Tibial nerve (tissue), 4 donors: Measurements from ENCODE around the gene CACNA1I. TPM values are rescaled to one million over a fixed set of nuclear protein-coding genes. Genes with fewer than 3 reads are reported as not detected.

Experiments
- DNase-seq, 2 donors: peaks; one replicate each; pipeline ENCODE4 v3.0.0-alpha.2; 2019; ENCODE audit warnings: low spot score in 2 of 2
- H3K27ac ChIP-seq, 4 donors: fragments of 200-600 bp; sonication (generic) in 3 of 4; one replicate each; pipeline ENCODE4 v1.5.1; 2017 to 2019; ENCODE audit warnings: mild to moderate bottlenecking in 1 of 4
- H3K27me3 ChIP-seq, 2 donors: fragments of 200-600 bp; sonication (generic) in 1 of 2; one replicate each; pipeline versions ENCODE4 v1.5.1 to v1.6.0; 2017 to 2019
- H3K36me3 ChIP-seq, 3 donors: fragments of 200-600 bp; sonication (generic); one replicate each; pipeline ENCODE4 v1.5.1; 2018 to 2019
- H3K4me1 ChIP-seq, 4 donors: fragments of 200-600 bp; sonication (generic) in 3 of 4; one replicate each; pipeline ENCODE4 v1.5.1; 2017 to 2019
- H3K4me3 ChIP-seq, 4 donors: fragments of 200-600 bp; sonication (generic) in 3 of 4; one replicate each; pipeline ENCODE4 v1.5.1; 2017 to 2019; ENCODE audit warnings: mild to moderate bottlenecking in 1 of 4, moderate library complexity in 1 of 4
- H3K9me3 ChIP-seq, 4 donors: fragments of 200-600 bp; sonication (generic) in 3 of 4; one replicate each; pipeline ENCODE4 v1.5.1; 2017 to 2019
- EP300 ChIP-seq, 2 donors: sonication (generic); formaldehyde crosslinking; IDR thresholded peaks; one replicate each; pipeline ENCODE4 v1.6.1; 2017; ENCODE audit warnings: antibody characterized with exemption in 2 of 2, mild to moderate bottlenecking in 1 of 2
- POLR2A ChIP-seq, 2 donors: fragments of 450-650 bp; IDR thresholded peaks; one replicate each; pipeline ENCODE4 v1.6.1; 2017; ENCODE audit warnings: antibody characterized with exemption in 2 of 2, mild to moderate bottlenecking in 2 of 2, moderate library complexity in 2 of 2
- WGBS, 2 donors: methylation state at CpG; one replicate each; pipeline ENCODE4 v1.1.5; 2018; 5-methylcytosine and 5-hydroxymethylcytosine counted together
- total RNA-seq, 4 donors: library from RNA; depleted of rRNA; stranded (reverse); fragments of >200 nt; gene quantifications; one replicate each; pipeline ENCODE4 v1.1.0, GENCODE V29; 2016
- TF ChIP-seq, protein P1 (sequence below), 5 experiments: fragments of 200-600 bp in 3 of 5; fragments of 450-650 bp in 2 of 5; sonication (generic) in 3 of 5; IDR thresholded peaks; one replicate each; pipeline ENCODE4 v1.5.1; 2016 to 2019; ENCODE audit warnings: antibody characterized with exemption in 5 of 5, mild to moderate bottlenecking in 3 of 5, moderate library complexity in 2 of 5

The CACNA1I gene
- total RNA-seq, 4 donors from 2014 or later, result 0.42 to 0.78 (median 0.52) TPM

DNA sequence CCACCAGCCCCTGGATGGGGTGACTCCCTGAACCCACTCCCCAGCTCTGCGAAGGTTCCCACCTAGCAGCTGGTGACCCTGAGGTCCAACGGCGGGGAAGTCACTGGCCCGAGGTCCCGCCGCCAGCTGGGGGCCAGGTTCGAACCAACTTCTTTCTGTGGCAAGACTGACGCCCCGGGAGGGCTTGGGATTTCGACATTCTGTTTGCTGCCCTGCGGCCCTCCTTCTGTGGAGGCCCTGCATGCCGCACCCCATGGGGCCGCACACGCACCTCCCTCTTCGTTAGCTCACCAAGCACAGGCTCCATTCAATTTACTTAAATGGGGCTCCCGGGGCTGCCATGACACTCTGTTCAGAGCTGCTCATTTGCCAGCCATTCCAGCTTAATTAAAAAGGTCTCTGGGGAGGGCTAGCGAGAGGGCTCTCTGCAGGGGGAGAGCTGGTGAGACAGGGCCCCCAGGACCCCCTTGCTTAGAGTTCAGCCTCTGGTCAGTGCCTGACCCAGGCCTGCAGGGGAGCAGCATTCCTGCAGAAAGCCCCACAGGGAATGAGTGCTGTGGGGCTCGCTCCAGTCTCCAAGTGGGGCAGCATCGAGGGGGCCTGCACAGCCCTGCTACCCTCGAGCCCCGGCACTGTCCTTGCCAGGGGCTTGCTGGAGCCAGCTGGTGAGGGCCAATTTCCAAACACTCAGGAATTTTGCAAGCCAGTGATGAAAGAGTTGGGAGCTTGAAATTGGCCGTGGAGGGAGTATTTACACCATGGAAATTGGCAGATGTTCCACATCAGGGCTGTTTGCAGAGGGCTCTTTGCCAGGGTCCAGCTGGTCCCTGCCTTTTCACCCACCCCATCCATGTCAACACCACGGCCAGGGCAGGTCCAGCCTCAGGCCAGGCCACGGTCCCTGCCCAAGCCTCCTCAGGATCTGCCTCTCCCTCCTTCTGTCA is 80.8 kb downstream of the CACNA1I start:
- no peak for DNase-seq
- H3K27ac ChIP-seq, result no peak overlapping the region
- H3K4me1 ChIP-seq, result no peaks in the 10 kb centered on the region
- H3K27me3 ChIP-seq, result peaks cover 0 to 21% of the 10 kb centered on the region in 2 donors
- H3K9me3 ChIP-seq, result peaks cover 0 to 11% (median 0%) of the 10 kb centered on the region in 4 donors
- TF ChIP-seq EP300 (IDR thresholded peaks at IDR 0.05), result no peak
- TF ChIP-seq, protein P1, sequence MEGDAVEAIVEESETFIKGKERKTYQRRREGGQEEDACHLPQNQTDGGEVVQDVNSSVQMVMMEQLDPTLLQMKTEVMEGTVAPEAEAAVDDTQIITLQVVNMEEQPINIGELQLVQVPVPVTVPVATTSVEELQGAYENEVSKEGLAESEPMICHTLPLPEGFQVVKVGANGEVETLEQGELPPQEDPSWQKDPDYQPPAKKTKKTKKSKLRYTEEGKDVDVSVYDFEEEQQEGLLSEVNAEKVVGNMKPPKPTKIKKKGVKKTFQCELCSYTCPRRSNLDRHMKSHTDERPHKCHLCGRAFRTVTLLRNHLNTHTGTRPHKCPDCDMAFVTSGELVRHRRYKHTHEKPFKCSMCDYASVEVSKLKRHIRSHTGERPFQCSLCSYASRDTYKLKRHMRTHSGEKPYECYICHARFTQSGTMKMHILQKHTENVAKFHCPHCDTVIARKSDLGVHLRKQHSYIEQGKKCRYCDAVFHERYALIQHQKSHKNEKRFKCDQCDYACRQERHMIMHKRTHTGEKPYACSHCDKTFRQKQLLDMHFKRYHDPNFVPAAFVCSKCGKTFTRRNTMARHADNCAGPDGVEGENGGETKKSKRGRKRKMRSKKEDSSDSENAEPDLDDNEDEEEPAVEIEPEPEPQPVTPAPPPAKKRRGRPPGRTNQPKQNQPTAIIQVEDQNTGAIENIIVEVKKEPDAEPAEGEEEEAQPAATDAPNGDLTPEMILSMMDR (IDR thresholded peaks at IDR 0.05), result no peak
- no peak for TF ChIP-seq POLR2A (IDR thresholded peaks at IDR 0.05)
- WGBS, 2 donors, result 77 to 80% methylated on average over 21 to 24 of the region's 24 CpGs
- H3K36me3 ChIP-seq, result no peaks in the 10 kb centered on the region
- H3K4me3 ChIP-seq, result no peak overlapping the region

DNA sequence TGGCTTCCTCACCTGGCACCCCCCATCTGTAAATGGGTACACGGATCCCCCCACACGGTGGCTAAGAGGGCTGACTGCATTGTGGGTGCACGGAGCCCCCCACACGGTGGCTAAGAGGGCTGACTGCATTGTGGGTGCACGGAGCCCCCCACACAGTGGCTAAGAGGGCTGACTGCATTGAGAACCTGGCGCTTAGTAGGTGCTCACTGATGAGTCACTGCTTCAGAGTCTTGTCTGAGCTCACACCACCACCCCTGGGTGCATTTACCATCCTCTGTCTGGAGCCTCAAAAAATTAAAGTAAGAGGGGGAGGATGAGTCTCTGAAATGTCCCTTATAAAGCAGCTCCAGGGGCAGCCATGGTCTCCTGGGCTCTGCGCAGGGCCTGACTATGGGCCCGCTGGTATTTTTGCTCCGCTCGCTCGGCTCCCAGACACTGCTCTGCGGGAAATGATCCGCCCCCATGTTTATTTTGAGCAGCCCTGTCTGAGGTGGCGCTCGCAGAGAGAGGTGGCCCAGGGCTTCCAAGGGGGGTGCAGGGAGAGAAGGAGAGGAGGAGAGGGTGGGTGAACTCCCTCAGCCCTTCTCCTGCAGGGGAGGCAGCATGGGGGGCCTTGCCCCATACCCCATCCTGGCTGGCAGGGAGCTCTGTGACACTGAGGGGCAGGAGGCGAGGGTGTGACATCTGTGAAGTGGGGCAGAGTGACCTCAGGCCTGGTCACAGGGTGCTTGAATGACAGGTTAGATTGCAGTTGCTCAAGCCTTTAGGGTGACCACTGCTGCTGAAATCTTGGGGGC is 82.6 kb downstream of the CACNA1I start:
- 63 to 67% methylated on average over 16 of the region's 16 CpGs for WGBS, 2 donors
- no peak for DNase-seq
- no peaks in the 10 kb centered on the region for H3K4me1 ChIP-seq
- H3K4me3 ChIP-seq, result no peak overlapping the region
- H3K9me3 ChIP-seq, result peaks cover 0 to 11% (median 0%) of the 10 kb centered on the region in 4 donors
- H3K36me3 ChIP-seq, result no peaks in the 10 kb centered on the region
- peaks cover 0 to 29% of the 10 kb centered on the region in 2 donors for H3K27me3 ChIP-seq
- no peak overlapping the region for H3K27ac ChIP-seq
- TF ChIP-seq, protein P1 (IDR thresholded peaks at IDR 0.05), result no peak
- TF ChIP-seq EP300 (IDR thresholded peaks at IDR 0.05) (no peak), POLR2A (IDR thresholded peaks at IDR 0.05) (no peak)

DNA sequence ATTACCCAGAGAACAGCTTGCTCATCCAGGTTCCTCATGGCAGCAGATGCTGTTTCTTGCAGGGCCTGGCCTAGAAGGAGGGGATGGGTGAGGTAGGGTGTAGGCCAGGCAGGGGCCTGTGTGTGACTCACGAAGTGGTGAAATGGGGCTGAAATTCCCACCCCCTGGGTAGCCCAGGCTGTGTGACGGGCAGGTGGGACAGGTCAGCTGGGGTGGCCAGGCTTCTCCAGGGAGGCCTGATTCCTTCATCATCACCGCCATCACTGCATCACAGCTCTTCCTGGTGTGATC is 83.2 kb downstream of the CACNA1I start:
- 75 to 95% methylated on average over 2 to 3 of the region's 3 CpGs for WGBS, 2 donors
- TF ChIP-seq POLR2A (IDR thresholded peaks at IDR 0.05) (no peak), EP300 (IDR thresholded peaks at IDR 0.05) (no peak)
- TF ChIP-seq, protein P1 (IDR thresholded peaks at IDR 0.05), result no peak
- peaks cover 0 to 34% of the 10 kb centered on the region in 2 donors for H3K27me3 ChIP-seq
- H3K9me3 ChIP-seq, result peaks cover 0 to 11% (median 0%) of the 10 kb centered on the region in 4 donors
- no peak overlapping the region for H3K4me3 ChIP-seq
- H3K27ac ChIP-seq, result no peak overlapping the region
- H3K4me1 ChIP-seq, result no peaks in the 10 kb centered on the region
- no peaks in the 10 kb centered on the region for H3K36me3 ChIP-seq
- no peak for DNase-seq

DNA sequence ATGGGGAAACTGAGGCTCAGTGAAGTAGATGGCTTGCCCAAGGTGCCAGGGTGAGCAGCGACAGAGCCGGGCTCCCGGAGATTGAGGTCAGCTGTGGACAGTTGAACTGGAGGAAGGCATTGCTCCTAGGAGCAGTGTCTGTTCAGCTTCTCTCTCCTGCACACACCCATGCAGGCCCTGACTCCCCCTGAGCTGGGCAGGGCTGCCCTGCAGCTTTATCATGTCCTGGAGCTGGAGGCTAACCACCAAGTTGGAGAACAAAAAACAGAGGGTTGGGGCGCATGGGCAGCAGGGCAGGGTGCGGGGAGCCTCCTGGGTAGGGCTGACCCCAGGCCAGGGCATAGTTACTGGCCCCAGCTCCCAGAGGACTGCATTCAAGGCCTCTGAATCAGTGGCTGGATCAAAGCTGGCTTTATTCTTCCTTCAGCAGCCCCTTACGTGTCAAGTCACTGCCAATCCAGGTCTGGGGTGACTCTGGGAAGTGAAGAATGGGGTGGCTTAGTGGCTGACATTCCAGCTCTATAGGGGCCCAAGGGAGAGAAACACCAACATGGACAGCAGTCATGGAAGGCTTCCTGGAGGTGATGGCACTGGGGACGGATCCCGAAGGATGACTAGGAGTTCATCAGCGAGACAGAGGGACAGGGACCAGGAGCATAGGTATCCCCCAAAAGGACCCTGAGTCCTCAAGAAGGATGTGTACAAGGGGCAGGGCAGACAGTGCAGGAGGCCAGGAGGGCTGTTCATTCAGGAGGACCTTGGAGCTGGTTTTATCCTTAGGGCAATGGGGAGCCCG is 83.8 kb downstream of the CACNA1I start:
- H3K27me3 ChIP-seq, result peaks cover 0 to 39% of the 10 kb centered on the region in 2 donors
- H3K4me3 ChIP-seq, result no peak overlapping the region
- H3K4me1 ChIP-seq, result no peaks in the 10 kb centered on the region
- DNase-seq, result no peak
- no peak overlapping the region for H3K27ac ChIP-seq
- TF ChIP-seq POLR2A (IDR thresholded peaks at IDR 0.05), result no peak
- TF ChIP-seq, protein P1 (IDR thresholded peaks at IDR 0.05), result no peak
- no peak for TF ChIP-seq EP300 (IDR thresholded peaks at IDR 0.05)
- 76 to 79% methylated on average over 10 of the region's 10 CpGs for WGBS, 2 donors
- H3K36me3 ChIP-seq, result no peaks in the 10 kb centered on the region
- peaks cover 0 to 11% (median 0%) of the 10 kb centered on the region in 4 donors for H3K9me3 ChIP-seq
